ENCODE measurements around the gene AIFM3. TPM values are rescaled to one million over a fixed set of nuclear protein-coding genes. Genes with fewer than 3 reads are reported as not detected.

Gene AIFM3
- total RNA-seq, 1 donor = 0.72 TPM

DNA sequence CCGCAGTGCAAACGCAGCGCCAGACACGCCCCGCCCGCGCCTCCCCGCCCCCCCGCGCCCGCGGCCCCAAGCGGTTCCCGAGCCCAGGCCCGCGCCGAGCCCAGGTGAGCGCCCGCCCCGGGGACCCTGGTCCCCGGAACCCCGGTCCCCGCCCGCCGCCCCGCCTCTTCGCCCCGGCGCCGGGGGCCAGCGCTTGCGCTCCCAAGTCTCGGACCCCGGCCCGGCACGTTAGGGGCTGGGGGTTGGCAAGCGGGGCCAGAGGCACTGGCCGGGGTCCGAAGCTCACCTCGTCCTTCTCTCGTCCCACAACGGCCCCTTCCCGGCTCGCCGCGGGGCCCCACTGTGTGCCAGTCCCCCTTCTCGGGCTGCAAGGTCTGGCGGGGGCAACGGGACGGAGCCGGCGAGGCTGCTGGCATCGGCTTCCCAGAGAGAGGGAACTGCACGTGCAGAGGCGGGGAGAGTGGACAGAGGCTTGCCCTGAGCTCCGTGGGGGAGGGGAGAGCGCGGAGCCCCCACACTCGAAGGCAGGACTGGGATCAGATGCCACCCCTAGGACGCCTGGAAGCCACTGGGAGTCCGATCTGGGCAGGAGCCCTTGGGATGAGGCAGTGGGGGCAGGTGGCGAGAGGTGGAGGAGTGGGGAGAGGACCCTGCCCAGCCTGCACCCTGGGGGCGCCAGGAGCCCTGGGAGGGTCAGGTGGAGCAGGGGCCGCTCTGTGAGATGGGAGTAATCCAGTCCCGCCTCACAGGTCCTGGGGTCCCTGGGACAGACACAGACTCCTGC, 1.8 kb upstream of the AIFM3 start:
- no peaks in the 10 kb centered on the region for H3K79me2 ChIP-seq (ENCODE audit: insufficient read depth, low read length)
- peak overlapping the region; percentile 48 for H3K4me2 ChIP-seq (ENCODE audit: insufficient read depth, low read length)
- H3K27me3 ChIP-seq (ENCODE audit: insufficient read depth, low read length) = peaks cover 31% of the 10 kb centered on the region
- H3K4me3 ChIP-seq (ENCODE audit: insufficient read depth, low read length) = peak overlapping the region; percentile 45
- H3K36me3 ChIP-seq (ENCODE audit: insufficient read depth, low read length) = no peaks in the 10 kb centered on the region
- TF ChIP-seq, protein P1, sequence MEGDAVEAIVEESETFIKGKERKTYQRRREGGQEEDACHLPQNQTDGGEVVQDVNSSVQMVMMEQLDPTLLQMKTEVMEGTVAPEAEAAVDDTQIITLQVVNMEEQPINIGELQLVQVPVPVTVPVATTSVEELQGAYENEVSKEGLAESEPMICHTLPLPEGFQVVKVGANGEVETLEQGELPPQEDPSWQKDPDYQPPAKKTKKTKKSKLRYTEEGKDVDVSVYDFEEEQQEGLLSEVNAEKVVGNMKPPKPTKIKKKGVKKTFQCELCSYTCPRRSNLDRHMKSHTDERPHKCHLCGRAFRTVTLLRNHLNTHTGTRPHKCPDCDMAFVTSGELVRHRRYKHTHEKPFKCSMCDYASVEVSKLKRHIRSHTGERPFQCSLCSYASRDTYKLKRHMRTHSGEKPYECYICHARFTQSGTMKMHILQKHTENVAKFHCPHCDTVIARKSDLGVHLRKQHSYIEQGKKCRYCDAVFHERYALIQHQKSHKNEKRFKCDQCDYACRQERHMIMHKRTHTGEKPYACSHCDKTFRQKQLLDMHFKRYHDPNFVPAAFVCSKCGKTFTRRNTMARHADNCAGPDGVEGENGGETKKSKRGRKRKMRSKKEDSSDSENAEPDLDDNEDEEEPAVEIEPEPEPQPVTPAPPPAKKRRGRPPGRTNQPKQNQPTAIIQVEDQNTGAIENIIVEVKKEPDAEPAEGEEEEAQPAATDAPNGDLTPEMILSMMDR (IDR thresholded peaks at IDR 0.05; ENCODE audit: extremely low read depth, low read depth, low read length) = no peak
- DNase-seq (ENCODE audit: insufficient read length, low spot score, missing footprints) = peak; percentile 80
- no peaks in the 10 kb centered on the region for H3K4me1 ChIP-seq (ENCODE audit: insufficient read depth, low read length)
- peaks cover 3% of the 10 kb centered on the region for H4K20me1 ChIP-seq (ENCODE audit: insufficient read depth, low read length)
- no peak overlapping the region for H3K27ac ChIP-seq (ENCODE audit: low read depth, low read length)
- no peak overlapping the region for H2AFZ ChIP-seq (ENCODE audit: low read length)
- H3K9me3 ChIP-seq (ENCODE audit: low read depth, low read length) = no peaks in the 10 kb centered on the region

DNA sequence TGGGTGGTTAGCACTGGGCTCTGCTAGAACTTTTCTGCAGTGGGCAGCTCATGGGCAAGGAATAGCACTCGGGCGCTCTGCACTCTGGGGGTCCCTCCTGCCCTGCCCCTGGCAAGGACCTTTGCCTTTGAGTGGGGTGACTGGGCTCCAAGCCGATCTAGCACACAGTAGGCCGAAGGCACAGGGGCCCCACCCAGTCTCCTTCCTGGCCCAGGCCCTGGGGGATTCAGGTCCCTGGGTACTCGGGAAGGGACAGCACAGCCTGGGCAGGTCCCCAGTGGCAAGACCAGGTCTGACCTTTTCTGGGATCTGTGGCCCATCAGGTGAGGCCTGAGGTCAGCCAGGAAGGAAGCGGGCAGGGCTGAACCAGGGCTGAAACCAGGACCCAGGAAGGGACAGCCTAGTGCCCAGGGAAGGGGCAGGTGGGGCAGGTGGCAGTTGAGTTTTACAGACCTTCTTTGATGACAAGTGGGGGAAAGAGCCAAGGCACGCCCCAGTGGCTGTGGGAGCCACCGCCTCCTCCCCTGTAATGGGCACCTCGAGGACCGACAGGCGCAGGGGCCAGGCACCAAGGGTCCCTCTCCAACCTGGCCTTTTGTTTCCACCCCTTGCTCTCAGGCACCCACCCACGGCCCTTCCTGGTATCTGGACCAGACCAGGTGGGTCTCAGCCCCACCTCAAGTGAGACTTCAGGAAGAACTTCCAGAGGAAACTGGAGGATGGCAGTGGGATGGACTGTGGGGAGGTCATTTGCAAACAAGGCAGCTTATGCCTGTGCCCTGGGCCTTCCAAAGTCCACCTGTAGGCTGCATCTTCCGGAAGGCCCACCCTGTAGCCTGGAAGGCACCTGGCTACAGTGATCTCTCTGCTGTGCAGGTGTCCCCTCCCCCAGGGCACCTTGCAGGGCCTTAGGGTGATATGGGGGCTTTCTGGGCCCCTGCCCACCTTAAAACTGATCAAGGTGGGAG, 883 bp upstream of the AIFM3 start:
- H3K4me1 ChIP-seq (ENCODE audit: insufficient read depth, low read length) = no peaks in the 10 kb centered on the region
- H3K27ac ChIP-seq (ENCODE audit: low read depth, low read length) = no peak overlapping the region
- H3K4me3 ChIP-seq (ENCODE audit: insufficient read depth, low read length) = no peak overlapping the region
- H3K79me2 ChIP-seq (ENCODE audit: insufficient read depth, low read length) = no peaks in the 10 kb centered on the region
- no peaks in the 10 kb centered on the region for H3K36me3 ChIP-seq (ENCODE audit: insufficient read depth, low read length)
- TF ChIP-seq, protein P1 (IDR thresholded peaks at IDR 0.05; ENCODE audit: extremely low read depth, low read depth, low read length) = no peak
- H3K9me3 ChIP-seq (ENCODE audit: low read depth, low read length) = no peaks in the 10 kb centered on the region
- no peak overlapping the region for H3K4me2 ChIP-seq (ENCODE audit: insufficient read depth, low read length)
- H2AFZ ChIP-seq (ENCODE audit: low read length) = no peak overlapping the region
- H4K20me1 ChIP-seq (ENCODE audit: insufficient read depth, low read length) = peaks cover 3% of the 10 kb centered on the region
- peaks cover 31% of the 10 kb centered on the region for H3K27me3 ChIP-seq (ENCODE audit: insufficient read depth, low read length)
- peak; percentile 74 for DNase-seq (ENCODE audit: insufficient read length, low spot score, missing footprints)

DNA sequence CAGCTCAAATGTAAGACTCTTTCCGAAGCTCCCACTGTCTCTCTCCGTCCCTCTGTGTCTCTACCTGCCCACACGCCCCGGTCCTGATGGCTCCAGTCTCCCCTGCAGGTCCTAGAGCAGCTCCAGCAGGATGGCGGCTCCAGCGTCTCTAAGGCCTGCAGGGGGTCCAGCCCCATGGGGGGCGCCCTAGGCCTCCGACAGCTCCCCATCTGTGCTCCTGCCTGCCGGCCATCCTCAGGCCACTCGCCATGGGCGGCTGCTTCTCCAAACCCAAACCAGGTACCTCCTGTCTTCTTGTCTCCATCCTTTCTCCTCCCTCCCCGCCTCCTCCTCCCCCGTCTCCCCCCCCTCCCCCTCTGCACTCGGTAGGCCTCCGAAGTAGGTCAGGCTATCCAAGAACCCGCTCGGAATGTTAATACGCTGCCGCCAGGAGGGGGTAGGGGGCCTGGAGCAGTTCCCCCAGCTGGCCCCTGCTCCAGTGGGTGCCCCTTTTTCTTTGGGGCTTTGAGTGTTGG, 699 bp downstream of the AIFM3 start:
- H3K27ac ChIP-seq (ENCODE audit: low read depth, low read length) = no peak overlapping the region
- H3K4me1 ChIP-seq (ENCODE audit: insufficient read depth, low read length) = no peaks in the 10 kb centered on the region
- H3K79me2 ChIP-seq (ENCODE audit: insufficient read depth, low read length) = no peaks in the 10 kb centered on the region
- H2AFZ ChIP-seq (ENCODE audit: low read length) = no peak overlapping the region
- DNase-seq (ENCODE audit: insufficient read length, low spot score, missing footprints) = no peak
- H3K9me3 ChIP-seq (ENCODE audit: low read depth, low read length) = no peaks in the 10 kb centered on the region
- H3K4me2 ChIP-seq (ENCODE audit: insufficient read depth, low read length) = no peak overlapping the region
- TF ChIP-seq, protein P1 (IDR thresholded peaks at IDR 0.05; ENCODE audit: extremely low read depth, low read depth, low read length) = no peak
- no peaks in the 10 kb centered on the region for H3K36me3 ChIP-seq (ENCODE audit: insufficient read depth, low read length)
- peaks cover 3% of the 10 kb centered on the region for H4K20me1 ChIP-seq (ENCODE audit: insufficient read depth, low read length)
- peaks cover 31% of the 10 kb centered on the region for H3K27me3 ChIP-seq (ENCODE audit: insufficient read depth, low read length)
- no peak overlapping the region for H3K4me3 ChIP-seq (ENCODE audit: insufficient read depth, low read length)

All from osteoblast (primary cell).